ENCODE measurements around the gene RNF214. TPM values are rescaled to one million over a fixed set of nuclear protein-coding genes. Genes with fewer than 3 reads are reported as not detected.

RNF214 gene
- total RNA-seq, 1 experiment from 2014 or later: 28.1 TPM

DNA sequence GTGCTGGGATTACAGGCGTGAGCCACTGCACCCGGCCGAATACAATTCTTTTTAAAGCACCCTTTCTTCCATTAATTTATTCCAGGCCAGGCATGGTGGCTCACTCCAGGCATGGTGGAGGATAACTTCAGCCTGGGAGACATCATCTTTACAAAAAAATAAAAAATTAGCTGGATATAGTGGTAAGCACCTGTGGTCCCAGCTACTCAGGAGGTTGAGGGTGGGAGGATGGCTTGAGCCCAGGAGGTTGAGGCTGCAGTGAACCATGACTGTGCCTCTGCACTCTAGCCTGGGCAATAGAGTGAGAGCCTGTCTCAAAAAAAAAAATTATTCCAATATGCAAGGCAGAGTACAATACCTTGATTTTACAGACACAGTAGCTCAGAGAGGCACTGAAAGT, 21.9 kb upstream of the RNF214 start:
- Histone ChIP-seq H3K4me3 (no peak overlapping the region), H4K20me1 (ENCODE audit: insufficient read depth) (no peaks in the 10 kb centered on the region), H3K9me3 (ENCODE audit: insufficient read depth, low read depth) (no peaks in the 10 kb centered on the region), H3K27ac (no peak overlapping the region), H3F3A (ENCODE audit: insufficient read depth, low read depth) (peaks cover 4% of the 10 kb centered on the region), H2AFZ (no peak overlapping the region), H3K4me2 (no peak overlapping the region), H3K27me3 (ENCODE audit: insufficient read depth, low read depth) (no peaks in the 10 kb centered on the region), H3K9me2 (ENCODE audit: insufficient read depth) (no peaks in the 10 kb centered on the region), H3K4me1 (replicated peaks; ENCODE audit: insufficient read depth) (no peaks in the 10 kb centered on the region), H3K79me2 (ENCODE audit: low read depth) (no peaks in the 10 kb centered on the region), H3K36me3 (ENCODE audit: low read depth) (no peaks in the 10 kb centered on the region)
- intact Hi-C loops (cut with micrococcal nuclease; ENCODE audit: unreplicated experiment): no loop called here
- ChIA-PET POLR2A (ENCODE audit: unreplicated experiment) (no interaction called here), CTCF (no interaction called here)
- TF ChIP-seq, protein P1, sequence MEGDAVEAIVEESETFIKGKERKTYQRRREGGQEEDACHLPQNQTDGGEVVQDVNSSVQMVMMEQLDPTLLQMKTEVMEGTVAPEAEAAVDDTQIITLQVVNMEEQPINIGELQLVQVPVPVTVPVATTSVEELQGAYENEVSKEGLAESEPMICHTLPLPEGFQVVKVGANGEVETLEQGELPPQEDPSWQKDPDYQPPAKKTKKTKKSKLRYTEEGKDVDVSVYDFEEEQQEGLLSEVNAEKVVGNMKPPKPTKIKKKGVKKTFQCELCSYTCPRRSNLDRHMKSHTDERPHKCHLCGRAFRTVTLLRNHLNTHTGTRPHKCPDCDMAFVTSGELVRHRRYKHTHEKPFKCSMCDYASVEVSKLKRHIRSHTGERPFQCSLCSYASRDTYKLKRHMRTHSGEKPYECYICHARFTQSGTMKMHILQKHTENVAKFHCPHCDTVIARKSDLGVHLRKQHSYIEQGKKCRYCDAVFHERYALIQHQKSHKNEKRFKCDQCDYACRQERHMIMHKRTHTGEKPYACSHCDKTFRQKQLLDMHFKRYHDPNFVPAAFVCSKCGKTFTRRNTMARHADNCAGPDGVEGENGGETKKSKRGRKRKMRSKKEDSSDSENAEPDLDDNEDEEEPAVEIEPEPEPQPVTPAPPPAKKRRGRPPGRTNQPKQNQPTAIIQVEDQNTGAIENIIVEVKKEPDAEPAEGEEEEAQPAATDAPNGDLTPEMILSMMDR (conservative IDR thresholded peaks at IDR 0.05): no peak
- no peak for TF ChIP-seq EZH2 (IDR thresholded peaks at IDR 0.05; ENCODE audit: low read depth)
- no TSS peak for BruUV-seq (replicated peaks)
- DNase-seq: no peak

DNA sequence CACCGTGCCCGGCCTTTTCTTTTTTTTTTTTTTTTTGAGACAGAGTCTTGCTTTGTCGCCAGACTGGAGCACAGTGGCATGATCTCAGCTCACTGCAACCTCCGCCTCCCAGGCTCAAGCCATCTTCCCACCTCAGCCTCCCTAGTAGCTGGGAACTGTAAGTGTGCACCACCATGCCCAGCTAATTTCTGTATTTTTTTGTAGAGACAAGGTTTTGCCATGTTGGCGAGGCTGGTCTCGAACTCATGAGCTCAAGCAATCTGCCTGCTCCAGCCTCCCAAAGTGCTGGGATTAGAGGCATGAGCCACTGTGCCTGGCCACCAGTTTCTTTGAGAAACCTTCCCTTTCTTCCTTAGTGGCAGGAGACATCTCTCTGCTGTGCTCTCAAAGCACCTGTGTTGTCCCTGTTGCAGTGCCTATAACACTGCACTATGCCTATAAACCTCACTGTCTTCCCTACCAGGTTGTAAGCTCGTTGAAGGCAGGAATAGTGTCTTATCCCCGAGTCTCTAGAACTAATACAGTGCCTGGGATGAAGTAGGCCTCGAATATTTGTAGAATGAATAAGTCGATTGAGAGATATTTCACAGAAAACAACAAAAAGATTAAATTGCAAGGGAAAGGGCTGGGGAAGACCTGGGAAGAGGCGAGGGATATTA, 19.6 kb upstream of the RNF214 start:
- no peak overlapping the region for H3K4me3 ChIP-seq
- no peaks in the 10 kb centered on the region for H4K20me1 ChIP-seq (ENCODE audit: insufficient read depth)
- TF ChIP-seq, protein P1 (conservative IDR thresholded peaks at IDR 0.05): no peak
- TF ChIP-seq EZH2 (IDR thresholded peaks at IDR 0.05; ENCODE audit: low read depth): no peak
- H3K27ac ChIP-seq: no peak overlapping the region
- no TSS peak for BruUV-seq (replicated peaks)
- H3K36me3 ChIP-seq (ENCODE audit: low read depth): no peaks in the 10 kb centered on the region
- H3K9me2 ChIP-seq (ENCODE audit: insufficient read depth): no peaks in the 10 kb centered on the region
- H3K4me1 ChIP-seq (replicated peaks; ENCODE audit: insufficient read depth): no peaks in the 10 kb centered on the region
- no peak for DNase-seq
- H3K4me2 ChIP-seq: no peak overlapping the region
- peaks cover 7% of the 10 kb centered on the region for H3F3A ChIP-seq (ENCODE audit: insufficient read depth, low read depth)
- H3K27me3 ChIP-seq (ENCODE audit: insufficient read depth, low read depth): no peaks in the 10 kb centered on the region
- CTCF ChIA-PET: no interaction called here
- no peaks in the 10 kb centered on the region for H3K9me3 ChIP-seq (ENCODE audit: insufficient read depth, low read depth)
- H2AFZ ChIP-seq: no peak overlapping the region
- POLR2A ChIA-PET (ENCODE audit: unreplicated experiment): interaction anchor here (0.7 kb wide), 1 partner anchor 68 kb away, joined by 8 read pairs; no protein-coding TSS in a partner anchor
- H3K79me2 ChIP-seq (ENCODE audit: low read depth): no peaks in the 10 kb centered on the region
- intact Hi-C loops (cut with micrococcal nuclease; ENCODE audit: unreplicated experiment): no loop called here

DNA sequence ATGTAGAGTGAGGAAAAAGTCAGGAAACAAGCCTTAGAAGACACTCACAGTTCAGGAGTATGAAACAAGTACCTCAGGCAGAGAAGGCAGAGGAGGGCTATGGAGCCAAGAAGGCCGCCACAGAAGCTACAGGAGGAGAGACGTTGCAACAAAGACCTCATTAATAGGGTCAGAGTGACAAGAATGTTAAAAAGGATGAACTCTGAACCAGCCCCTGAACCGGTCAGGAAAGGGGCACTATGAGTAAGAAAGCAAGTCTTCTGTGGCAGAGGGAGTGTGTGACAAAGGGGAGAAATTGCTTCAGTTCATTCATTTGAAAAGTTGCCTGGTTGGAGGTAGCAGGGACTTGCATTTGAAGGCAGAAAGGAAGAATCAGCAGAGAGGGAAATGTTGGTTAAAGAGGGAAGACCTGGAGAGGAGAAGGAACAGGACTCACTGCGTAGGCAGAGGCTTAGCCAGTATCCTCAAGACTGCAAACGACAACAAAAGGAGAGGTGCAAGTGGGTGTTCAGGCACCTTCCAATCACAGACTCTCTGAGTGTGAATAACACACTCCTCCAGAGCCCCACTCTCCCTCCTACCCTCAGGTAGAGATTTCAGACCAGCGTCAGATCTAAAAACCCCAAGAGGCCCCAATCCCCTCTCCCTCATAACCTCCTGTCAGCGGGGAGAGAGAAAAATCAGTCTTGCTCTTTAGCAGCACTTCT, 17.9 kb upstream of the RNF214 start:
- no peak overlapping the region for H3K4me3 ChIP-seq
- no peak for DNase-seq
- H2AFZ ChIP-seq: no peak overlapping the region
- intact Hi-C loops (cut with micrococcal nuclease; ENCODE audit: unreplicated experiment): no loop called here
- no peak overlapping the region for H3K4me2 ChIP-seq
- no TSS peak for BruUV-seq (replicated peaks)
- H3K9me3 ChIP-seq (ENCODE audit: insufficient read depth, low read depth): no peaks in the 10 kb centered on the region
- POLR2A ChIA-PET (ENCODE audit: unreplicated experiment): no interaction called here
- no peaks in the 10 kb centered on the region for H3K27me3 ChIP-seq (ENCODE audit: insufficient read depth, low read depth)
- no peak for TF ChIP-seq EZH2 (IDR thresholded peaks at IDR 0.05; ENCODE audit: low read depth)
- TF ChIP-seq, protein P1 (conservative IDR thresholded peaks at IDR 0.05): no peak
- peaks cover 10% of the 10 kb centered on the region; the same call in 1 of the 2 replicates for H3K36me3 ChIP-seq (ENCODE audit: low read depth)
- H3K9me2 ChIP-seq (ENCODE audit: insufficient read depth): no peaks in the 10 kb centered on the region
- H3F3A ChIP-seq (ENCODE audit: insufficient read depth, low read depth): peaks cover 7% of the 10 kb centered on the region
- H3K4me1 ChIP-seq (replicated peaks; ENCODE audit: insufficient read depth): no peaks in the 10 kb centered on the region
- H4K20me1 ChIP-seq (ENCODE audit: insufficient read depth): no peaks in the 10 kb centered on the region
- CTCF ChIA-PET: no interaction called here
- no peaks in the 10 kb centered on the region for H3K79me2 ChIP-seq (ENCODE audit: low read depth)
- H3K27ac ChIP-seq: no peak overlapping the region
